Measurements from ENCODE around the gene FPR2. TPM values are rescaled to one million over a fixed set of nuclear protein-coding genes. Genes with fewer than 3 reads are reported as not detected.

FPR2 gene, protein sequence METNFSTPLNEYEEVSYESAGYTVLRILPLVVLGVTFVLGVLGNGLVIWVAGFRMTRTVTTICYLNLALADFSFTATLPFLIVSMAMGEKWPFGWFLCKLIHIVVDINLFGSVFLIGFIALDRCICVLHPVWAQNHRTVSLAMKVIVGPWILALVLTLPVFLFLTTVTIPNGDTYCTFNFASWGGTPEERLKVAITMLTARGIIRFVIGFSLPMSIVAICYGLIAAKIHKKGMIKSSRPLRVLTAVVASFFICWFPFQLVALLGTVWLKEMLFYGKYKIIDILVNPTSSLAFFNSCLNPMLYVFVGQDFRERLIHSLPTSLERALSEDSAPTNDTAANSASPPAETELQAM
- under 1 TPM in 3 of 4 donors, not detected in 1; 0.17 to 0.26 (median 0.24) TPM for polyA plus RNA-seq (ENCODE audit: insufficient read length in 4 of 4)

DNA sequence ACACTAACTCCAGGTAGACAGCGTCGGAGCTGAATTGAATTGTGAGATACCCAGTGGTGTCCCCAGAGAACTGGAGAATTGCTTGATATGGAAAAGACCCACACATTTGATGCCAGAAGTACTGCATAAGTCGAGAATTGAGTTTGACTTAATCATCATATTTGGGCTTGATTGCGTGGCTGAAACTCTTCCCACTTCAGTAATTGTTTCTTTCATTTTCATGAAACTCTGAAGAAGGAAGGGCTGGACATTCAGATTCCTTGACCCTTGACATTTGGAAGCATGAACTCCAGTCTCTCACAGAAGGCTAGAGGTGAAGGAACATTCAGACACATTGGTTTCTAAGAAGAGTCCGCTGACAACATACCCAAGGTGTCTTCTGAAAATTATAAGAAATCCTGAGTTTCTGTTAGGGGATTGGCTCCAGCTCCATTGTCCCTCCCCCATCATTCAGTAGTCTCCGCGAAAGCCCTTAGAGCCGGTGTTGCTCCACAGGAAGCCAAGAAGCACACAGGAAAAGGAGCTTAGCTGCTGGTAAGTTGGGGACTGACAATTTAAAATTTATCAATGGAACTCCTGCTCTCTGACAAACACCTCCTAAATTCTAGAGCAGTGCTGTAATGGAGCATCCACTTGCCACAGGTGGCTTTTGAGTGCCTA, at the start of gene FPR2:
Gene FPR2 (plus strand): TSS at position 484 of the 660 bp plus-strand sequence. CDS start 7,479 bp downstream, outside the sequence.
- no peak for DNase-seq (ENCODE audit: low read depth in 4 of 4, low spot score in 2 of 4)

DNA sequence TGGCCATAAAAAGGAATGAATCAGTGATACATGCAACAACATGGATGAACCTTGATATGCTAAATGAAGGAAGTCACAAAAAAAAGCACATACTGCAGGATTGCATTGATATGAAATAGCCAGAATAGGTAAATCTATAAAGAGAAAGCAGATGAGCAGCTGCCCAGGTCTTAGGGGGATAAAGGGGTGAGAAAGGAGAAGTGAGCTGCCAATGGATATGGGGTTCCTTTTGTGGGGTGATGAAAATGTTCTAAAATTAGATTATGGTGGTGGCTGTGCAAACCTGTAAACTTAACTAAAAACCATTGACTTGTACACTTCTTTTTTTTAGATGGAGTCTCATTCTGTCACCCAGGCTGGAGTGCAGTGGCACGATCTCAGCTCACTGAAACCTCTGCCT, 49.3 kb upstream of the FPR2 start:
- DNase-seq (ENCODE audit: low read depth in 4 of 4, low spot score in 2 of 4), result no peak

DNA sequence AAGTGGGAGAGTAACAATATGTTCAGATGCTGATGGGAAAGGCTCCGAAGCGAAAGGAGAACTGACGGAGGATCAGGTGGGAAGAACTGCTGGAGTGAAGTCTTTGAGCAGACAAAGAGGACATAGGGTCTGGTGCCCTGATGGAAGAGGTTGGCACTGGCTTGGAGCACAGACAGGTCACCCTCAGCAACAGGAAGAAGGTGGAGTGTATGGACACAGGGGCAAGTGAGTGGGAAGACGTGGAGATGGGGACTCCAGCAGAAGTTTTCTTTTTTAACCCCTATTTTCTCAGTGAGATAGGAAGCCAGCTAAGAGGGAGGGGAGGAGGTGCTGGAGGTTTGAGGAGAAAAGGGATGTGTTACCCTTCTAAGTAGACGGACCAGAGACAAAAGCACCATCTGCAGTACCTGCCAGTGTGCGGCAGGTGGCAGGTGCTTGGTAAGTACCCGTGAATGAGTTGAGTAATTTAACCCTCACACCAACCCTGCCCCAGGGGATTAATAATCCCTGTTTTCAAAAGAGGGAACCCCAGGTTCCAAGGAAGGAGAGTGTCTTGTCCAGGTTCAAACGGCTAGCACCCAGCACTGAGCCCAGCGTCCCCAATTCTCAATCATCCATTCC, 48.4 kb upstream of the FPR2 start:
- DNase-seq (ENCODE audit: low read depth in 4 of 4, low spot score in 2 of 4), result no peak

DNA sequence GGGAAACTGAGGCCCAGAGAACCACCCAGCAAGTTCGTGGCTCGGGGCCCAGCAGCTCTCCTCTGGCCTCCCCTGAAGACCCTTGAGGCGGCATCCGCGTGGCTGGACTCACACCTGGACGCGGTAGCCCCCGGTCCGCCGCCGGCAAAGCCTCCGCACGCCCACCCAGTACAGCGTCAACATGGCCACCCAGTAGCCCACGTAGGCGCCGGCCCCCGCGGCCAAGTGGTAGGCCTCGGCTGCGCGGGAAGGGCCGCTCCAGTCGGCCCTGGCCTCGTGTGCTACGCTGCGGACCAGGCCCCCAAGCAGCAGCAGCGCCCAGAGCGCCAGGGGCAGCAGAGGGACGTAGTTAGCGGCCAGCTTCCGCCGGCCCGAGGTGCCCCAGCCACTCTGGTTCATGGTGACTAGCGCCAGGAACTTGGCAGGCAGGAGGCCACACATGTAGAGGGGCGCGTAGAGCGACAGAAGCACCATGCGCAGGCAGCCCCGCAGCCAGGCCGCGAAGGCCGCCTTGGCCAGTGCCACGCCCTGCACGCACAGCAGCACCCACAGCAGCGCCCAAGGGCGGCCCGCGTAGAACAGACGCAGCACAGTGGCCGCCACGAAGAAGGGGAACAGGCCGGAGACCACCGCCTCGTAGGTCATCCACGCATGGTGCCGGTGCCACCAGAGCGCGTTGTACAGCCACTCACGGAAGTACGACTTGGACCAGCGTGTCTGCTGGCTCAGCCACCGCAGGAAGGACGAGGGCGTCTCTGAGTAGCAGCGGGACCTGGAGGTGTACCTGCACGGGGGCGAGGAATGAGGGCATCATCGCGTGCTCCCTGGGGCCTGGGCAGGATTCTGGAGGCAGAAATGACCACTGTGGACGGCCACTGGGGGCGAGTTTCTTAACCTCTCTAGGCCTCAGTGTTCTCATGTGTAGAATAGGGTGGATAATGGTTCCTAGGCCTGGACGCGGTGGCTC, 47.4 kb upstream of the FPR2 start:
- no peak for DNase-seq (ENCODE audit: low read depth in 4 of 4, low spot score in 2 of 4)

DNA sequence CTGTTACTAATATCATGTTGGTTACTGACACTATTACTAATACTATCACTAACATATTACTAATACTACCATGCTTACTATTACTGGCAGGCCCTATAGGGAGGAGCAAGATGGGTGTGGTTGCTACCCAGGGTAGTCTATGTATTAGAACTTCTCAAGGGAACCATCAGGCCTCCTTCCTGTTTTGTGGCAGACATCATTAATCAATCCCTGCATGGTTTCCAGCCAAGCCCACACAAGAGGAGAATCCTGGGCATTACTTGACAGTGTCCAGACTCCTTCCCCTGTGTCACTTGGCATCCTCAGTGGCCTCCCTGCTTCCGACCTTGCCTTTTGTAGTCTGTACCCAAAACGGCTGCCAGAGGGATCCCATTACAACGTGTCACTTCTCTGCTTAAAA, 46.1 kb upstream of the FPR2 start:
- DNase-seq (ENCODE audit: low read depth in 4 of 4, low spot score in 2 of 4), result no peak

DNA sequence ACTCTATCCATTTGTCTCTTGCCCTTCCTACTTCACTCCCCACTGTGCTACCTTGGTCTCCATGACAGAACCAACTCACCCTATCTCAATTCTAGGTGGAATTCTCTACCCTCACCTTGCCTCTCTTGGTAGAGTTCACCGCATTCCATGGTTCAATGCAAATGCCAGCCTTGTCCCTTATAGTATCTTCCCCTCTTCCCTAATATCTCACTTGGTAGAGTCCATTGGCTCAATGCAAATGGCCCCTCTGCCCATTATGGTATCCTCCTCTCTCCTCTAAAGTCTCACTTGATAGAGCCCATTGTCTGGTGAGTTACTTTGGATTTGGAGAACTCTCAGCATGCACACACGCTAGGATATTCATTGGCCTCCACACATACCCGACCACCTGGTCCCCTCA, 45.1 kb upstream of the FPR2 start:
- no peak for DNase-seq (ENCODE audit: low read depth in 4 of 4, low spot score in 2 of 4)

DNA sequence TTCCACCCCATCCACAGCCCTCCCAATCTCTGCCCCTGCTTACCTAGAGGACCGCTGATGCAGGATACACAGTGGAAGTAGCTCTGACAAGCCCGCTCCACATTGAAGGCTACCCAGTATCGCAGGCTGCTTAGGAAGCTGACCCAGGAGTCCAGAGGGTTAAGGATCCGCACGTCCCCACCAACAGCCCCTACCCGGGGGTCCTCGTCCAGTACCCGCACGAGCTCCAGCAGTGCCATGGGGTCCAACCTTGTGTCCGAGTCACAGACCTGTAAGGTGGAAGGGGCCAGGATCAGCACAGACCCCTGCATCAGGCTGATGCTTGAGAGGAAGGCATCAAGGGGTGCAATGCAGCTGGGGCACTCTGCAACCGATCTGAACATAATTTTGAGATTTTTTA, 44.1 kb upstream of the FPR2 start:
- no peak for DNase-seq (ENCODE audit: low read depth in 4 of 4, low spot score in 2 of 4)

DNA sequence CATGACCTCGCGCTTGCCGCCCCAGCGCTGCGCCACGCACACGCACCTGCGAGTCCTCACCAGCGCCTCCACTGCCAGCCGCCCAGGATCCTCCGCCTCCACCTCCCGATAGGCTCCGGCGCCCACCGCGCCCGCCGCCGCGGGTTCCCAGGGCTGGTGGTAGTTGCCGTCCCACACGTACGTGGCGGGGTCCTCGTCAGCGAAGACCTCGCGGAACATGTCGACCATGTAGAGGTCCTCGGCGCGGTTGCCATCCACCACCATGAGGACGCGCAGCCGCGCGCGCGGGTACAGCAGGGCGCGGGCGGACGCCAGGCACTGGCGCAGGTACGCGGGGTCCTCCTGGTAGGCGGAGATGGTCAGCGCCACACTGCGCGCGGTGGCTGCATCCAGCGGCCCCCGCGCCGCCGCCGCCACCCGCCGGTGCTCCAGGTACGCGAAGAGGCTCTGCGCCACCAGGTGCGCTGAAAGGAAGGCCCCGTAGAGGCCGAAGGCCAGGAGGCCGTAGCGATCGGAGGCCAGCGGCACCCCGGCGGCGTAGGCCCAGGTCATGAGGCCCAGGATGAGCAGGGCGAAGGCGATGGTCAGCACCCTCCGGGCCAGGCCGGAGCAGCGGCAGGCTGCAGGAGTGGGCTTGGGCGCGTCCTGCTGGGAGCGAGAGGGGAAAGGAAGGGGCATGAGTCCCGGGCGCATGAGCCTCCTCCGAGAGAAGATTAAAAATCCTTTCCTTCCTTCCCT, 41.6 kb upstream of the FPR2 start:
- no peak for DNase-seq (ENCODE audit: low read depth in 4 of 4, low spot score in 2 of 4)

DNA sequence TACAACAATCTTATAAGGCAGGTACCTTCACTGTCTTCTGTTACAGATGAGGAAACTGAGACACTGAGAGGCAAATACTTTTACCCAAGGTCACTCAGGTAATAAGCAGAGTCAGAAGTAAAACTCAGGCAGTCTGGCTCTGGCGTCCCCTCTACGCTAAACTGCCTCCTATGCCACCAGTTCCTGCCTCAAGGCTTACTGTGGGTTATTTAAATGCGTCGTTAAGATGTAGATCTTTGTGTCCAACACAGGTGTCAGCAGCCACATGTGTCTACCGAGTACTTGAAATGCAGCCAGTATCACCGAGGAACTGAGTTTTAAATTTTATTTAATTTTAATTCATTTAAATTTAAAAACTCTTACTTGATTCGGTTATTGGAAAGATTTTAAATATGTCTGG, 39.1 kb upstream of the FPR2 start:
- no peak for DNase-seq (ENCODE audit: low read depth in 4 of 4, low spot score in 2 of 4)

DNA sequence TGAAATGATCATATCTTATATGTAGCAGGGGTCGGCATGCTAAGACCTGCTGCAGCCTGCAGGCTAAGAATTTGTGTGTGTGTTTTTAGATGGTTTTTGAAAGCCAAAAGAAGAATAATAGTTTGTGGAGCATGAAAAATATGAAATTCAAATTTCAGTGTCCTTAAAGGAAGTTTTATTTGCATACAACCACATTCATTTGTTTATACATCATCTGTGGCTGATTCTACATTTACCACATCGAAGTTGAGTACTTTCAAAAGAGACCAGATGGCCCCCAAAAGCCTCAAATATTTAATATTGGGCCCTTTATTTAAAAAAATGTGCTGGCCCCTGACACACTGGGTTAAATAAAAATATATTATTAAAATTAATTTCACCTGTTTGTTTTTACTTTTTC, 38.5 kb upstream of the FPR2 start:
- no peak for DNase-seq (ENCODE audit: low read depth in 4 of 4, low spot score in 2 of 4)

DNA sequence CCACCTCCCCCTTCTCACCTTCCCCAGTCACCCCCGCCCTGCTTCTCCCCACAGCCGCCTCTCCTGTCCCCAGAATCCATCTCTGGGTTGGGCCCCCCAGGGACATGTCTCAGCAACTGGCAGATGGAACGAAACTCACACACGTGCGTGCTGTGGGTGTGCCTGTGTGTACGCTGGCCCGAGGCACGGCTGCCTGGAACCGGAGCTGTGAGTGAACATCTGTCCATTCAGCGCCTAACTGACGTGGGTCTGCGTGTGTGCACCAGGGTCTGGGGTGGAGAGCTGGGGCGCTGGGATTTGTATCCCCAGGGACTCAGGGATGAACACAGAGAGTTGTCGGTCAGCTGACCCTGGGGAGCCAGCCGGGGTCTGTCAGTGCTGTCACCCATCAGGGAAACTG, 36.4 kb upstream of the FPR2 start:
- no peak for DNase-seq (ENCODE audit: low read depth in 4 of 4, low spot score in 2 of 4)

DNA sequence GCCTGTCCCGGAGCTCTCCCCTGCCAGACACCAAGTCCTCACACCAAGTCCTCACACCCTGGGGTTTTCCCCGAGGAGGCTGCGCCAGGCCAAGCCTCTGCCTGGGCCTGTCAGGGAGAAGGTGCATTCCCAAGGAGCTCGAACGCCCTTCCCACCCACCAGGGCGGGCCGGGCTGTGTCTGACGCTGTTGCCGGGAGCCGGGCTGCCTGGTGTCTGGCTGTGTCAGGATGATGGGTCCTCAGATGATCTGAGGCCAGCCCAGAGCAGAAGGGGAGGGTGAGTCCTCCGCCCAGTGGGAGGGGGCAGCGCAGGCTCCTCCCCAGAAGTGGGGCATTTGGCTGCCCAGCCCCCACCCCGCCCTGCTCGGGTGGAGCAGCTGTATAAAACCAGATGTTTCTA, 34.9 kb upstream of the FPR2 start:
- DNase-seq (ENCODE audit: low read depth in 4 of 4, low spot score in 2 of 4), result no peak

DNA sequence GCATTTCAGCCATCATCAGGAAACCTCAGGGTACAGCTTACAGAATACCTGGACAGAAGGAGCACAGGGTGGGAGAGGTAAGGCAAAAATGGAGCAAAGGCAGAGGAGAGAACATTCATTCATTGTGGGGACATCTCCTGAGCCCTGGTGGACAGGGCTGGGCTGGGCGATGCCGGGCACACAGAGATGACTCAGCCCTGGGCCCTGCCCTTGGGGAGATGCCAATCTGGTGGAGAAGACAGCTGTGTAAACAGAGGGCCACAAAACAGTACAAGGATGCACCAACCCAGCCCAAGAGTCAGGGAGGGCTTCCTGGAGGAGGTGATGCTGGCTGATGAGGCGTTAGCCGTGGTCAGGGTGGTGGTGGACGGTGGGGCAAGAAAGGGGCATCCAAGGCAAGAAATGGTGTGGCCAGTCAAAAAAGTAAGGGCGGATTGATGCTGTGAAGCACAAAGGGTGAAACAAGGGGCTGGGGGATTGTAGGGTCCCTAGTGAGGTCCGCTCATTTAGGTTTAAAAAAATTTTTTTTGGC, 33.6 kb upstream of the FPR2 start:
- DNase-seq (ENCODE audit: low read depth in 4 of 4, low spot score in 2 of 4), result no peak

DNA sequence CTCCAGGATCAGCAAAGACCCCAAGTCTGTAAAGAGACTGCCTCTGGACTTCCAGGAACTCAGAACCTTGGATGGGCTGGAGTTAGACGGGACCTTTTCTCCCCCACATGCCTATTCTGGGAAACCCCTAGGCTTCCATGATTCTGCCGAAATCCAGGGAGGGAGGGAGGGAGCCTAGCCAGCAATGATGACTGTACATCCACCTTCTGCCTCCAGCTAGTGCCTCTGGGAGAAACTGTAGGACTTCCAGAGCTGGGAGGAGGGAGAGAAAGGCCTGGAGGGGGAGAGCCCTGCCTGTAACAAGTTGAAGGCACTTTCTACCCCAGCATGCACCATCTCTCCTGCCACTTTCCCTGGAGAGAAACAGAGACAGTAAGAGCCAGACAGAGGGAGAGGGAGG, 31.2 kb upstream of the FPR2 start:
- no peak for DNase-seq (ENCODE audit: low read depth in 4 of 4, low spot score in 2 of 4)

DNA sequence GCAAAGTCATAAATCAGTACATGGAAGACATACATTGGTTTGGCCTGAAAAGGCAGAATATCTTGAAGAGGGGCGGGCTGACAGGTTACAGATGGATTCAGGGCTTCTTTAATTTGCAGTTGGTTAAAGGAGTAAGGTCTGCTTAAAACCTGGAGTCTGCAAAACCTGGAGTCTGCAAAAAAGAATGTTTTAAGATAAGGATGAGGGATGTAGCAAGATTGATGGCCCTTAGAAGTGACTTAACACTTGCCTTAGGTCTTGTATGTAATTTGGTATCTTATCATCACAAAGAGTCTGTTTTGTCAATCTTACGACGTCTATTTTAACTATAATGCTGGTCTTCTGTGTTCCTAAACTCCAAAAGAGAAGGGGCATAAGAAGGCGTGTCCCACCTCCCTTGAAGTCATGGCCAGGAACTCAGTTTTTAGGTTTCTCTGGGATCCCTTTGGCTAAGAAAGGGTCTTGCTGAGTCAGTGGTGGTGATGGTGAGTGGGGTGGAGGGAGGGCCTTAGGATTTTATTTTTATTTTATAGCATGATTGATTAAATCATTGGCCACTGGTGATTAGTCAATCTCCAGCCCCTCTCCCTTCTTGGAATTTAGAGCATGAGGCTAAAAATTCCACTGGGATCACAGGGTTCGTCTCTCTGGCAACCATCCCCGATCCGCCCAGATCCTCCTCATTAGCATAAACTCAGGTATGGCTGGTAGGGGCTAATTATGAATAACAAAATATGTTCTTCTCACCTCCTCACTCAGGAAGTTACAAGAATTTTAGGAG, 27.0 kb upstream of the FPR2 start:
- no peak for DNase-seq (ENCODE audit: low read depth in 4 of 4, low spot score in 2 of 4)

DNA sequence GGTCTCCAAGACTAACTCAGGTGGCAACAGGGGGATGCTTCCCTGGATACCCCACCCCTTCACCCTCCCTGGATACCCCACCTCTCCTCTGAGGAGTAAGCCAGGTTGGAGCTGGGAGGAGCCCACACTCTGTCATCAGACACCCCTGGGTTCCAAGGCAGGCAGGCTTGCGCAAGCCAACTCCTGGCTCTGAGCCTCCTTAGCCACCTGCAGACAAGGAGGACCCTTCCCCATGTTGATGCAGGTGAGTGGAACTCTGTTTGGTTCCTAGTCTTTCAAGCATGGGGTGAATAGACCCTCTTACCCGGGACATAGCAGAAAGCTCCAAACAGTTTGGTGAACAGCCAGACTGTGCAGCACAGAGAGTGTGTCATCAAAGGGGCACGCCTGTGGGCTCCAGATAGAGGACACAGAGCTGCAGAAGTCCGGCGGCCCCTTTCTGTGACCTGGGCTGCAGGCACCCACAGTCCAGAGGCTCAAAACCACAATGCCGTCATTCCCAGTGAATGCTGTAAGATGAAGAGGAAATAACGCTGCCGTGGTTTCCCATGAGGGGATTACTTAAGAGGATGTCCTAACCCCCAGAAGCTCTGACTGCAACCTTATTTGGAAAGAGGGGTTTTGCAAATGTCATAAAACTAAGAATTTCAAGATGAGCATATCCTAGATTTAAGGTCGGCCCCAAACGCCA, 25.1 kb upstream of the FPR2 start:
- DNase-seq (ENCODE audit: low read depth in 4 of 4, low spot score in 2 of 4), result no peak

DNA sequence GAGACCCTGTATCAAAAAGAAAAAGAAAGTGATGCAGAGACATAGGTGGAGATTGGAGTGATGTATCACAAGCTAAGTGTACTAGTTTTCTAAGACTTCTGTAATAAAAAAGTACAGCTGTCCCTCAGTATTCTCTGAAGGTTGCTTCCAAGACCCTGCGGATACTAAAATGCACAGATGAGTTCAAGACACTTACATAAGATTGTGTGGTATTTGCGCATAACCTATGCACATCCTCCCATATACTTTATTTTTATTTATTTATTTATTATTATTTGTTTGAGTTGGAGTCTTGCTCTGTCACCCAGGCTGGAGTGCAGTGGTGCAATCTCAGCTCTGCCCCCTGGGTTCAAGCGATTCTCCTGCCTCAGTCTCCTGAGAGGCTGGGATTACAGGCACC, 23.6 kb upstream of the FPR2 start:
- no peak for DNase-seq (ENCODE audit: low read depth in 4 of 4, low spot score in 2 of 4)

DNA sequence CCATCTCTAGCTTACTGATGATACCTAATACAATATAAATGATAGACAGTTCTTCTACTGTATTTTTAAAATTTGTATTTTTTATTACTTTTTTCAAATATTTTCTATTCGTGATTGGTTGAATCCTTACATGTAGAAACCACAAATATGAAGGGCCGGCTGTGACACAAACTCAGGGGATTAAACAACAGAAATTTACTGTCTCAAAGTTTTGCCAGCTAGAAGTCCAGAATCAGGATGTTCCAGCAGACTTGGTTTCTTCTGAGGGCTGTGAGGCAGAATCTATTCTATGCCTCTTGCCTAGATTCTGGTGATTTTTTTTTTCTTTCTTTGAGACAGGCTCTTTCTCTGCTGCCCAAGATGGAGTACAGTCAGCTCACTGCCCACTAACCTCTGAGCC, 23.1 kb upstream of the FPR2 start:
- DNase-seq (ENCODE audit: low read depth in 4 of 4, low spot score in 2 of 4), result no peak
